NCI-H446 treated with DMSO at 0.1 percent for 48 hours (cell line): ENCODE results near the gene IFT172.
A peak's percentile ranks its signal among the peaks of the same experiment; 100 is the strongest.

Source experiments
- DNase-seq: peaks from one replicate; lab custom pipeline; 2025; lab: John Stamatoyannopoulos, UW

IFT172 gene

GRCh38 chr2:27494944-27495554, 5.5 kb upstream of the IFT172 start, which contains the start of gene FNDC4:
TSS of gene FNDC4 (minus strand) at chr2:27495200. CDS start at chr2:27494679, 521 bp downstream.
- DNase-seq = no peak

GRCh38 chr2:27494284-27494943, 4.9 kb upstream of the IFT172 start:
- no peak for DNase-seq

GRCh38 chr2:27493948-27494283, 4.4 kb upstream of the IFT172 start:
- no peak for DNase-seq

GRCh38 chr2:27492557-27492956, 3.0 kb upstream of the IFT172 start:
- DNase-seq = no peak

GRCh38 chr2:27489118-27489497, 435 bp downstream of the IFT172 start:
- no peak for DNase-seq

- no peak for DNase-seq
These were observed 4.0 kb downstream of the IFT172 start for GRCh38 chr2:27485496-27485895.

- no peak for DNase-seq
These were observed 17.6 kb downstream of the IFT172 start for GRCh38 chr2:27471961-27472360.

- no peak for DNase-seq
These were observed 25.1 kb downstream of the IFT172 start for GRCh38 chr2:27464443-27464842.

- no peak for DNase-seq
These were observed 28.4 kb downstream of the IFT172 start for GRCh38 chr2:27461118-27461517.

- DNase-seq = no peak
These were observed 35.6 kb downstream of the IFT172 start for GRCh38 chr2:27453968-27454367.

GRCh38 chr2:27451095-27451494, 38.4 kb downstream of the IFT172 start:
- no peak for DNase-seq

GRCh38 chr2:27448381-27448780, 41.2 kb downstream of the IFT172 start:
- no peak for DNase-seq

- no peak for DNase-seq
These were observed 43.5 kb downstream of the IFT172 start for GRCh38 chr2:27446057-27446456.

- no peak for DNase-seq
These were observed 43.9 kb downstream of the IFT172 start for GRCh38 chr2:27445615-27446014.

GRCh38 chr2:27445155-27445554, 44.4 kb downstream of the IFT172 start:
- no peak for DNase-seq

GRCh38 chr2:27442920-27443282, 46.6 kb downstream of the IFT172 start:
- DNase-seq = no peak

GRCh38 chr2:27441958-27442919, 47.3 kb downstream of the IFT172 start, which contains the start of gene KRTCAP3:
TSS of gene KRTCAP3 (plus strand) at chr2:27442381. CDS start at chr2:27442413, 32 bp downstream.
- no peak for DNase-seq

- no peak for DNase-seq
These were observed 48.2 kb downstream of the IFT172 start for GRCh38 chr2:27441226-27441926.

GRCh38 chr2:27435628-27436027, 53.9 kb downstream of the IFT172 start:
- no peak for DNase-seq

GRCh38 chr2:27431395-27431794, 58.1 kb downstream of the IFT172 start:
- no peak for DNase-seq

- DNase-seq = peak; percentile 16
These were observed 60.5 kb downstream of the IFT172 start for GRCh38 chr2:27428978-27429541.
